DMS114 treated with DMSO at 0.1 percent for 48 hours (cell line): ENCODE measurements around the gene FAM131B.
A peak's percentile ranks its signal among the peaks of the same experiment; 100 is the strongest.

Experiments
- DNase-seq: peaks from one replicate; lab custom pipeline; 2025; ENCODE audit not compliant: unreplicated experiment; lab: John Stamatoyannopoulos, UW

Gene FAM131B

GRCh38 chr7:143325240-143325639, 37.3 kb downstream of the FAM131B start:
- DNase-seq = no peak

- no peak for DNase-seq
These were observed 38.9 kb downstream of the FAM131B start for GRCh38 chr7:143323653-143324052.

DNA sequence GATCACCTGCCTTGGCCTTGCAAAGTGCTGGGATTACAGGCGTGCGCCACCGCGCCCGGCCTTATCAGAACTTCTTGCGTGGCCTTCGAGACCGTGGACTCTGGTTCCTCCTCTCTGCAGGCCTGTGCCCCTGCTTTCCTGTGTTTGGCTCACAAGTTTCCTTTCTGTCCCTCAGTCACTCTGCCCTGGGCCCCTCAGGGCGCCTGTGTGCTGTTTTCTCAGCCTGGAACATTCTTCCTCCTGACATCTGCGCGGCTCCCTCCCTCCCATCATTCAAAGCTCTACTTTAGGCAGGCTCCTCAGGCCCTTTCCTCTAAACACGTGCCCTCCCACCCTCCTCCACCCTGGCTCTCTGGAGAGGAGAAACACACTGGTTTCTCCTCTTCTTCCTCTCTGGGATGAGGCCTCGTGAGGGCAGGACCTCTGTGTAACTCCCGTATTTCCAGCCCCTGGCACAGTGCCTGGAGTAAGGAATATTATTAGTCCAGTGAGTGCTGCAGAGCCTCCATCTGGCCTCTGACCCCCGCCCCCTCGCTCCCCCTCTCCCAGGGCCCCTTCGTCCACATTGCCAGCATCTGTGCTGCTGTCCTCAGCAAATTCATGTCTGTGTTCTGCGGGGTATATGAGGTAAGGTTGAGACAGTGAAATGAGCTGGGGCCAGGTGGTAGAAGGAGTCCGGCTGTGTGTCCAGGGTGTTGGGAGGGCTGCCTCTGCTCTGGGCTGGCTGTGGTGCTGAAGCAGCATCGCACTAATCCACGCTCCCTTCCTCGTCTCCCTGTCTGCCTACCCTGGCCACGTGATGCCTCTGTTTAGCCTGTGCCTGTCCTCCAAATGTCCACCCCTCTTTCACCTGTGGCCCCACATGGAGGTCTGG, 39.5 kb downstream of the FAM131B start:
- DNase-seq = no peak

DNA sequence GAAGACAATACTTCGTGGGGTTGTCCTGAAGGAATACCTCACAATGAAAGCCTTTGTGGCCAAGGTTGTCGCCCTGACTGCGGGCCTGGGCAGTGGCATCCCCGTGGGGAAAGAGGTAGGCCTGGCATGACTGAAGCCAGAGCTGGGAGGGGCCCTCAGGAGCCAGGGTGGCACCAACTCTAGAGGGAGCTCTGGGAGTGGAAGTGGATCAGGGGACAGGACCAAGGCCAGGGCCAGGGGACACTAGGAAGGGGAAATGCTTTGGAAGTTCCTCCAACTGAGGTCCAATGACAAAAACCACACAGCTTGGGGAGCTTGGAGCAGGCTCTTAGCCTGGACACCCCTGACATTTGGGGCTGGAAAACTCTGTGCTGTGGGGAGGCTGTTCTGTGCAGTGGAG, 40.8 kb downstream of the FAM131B start:
- no peak for DNase-seq

DNA sequence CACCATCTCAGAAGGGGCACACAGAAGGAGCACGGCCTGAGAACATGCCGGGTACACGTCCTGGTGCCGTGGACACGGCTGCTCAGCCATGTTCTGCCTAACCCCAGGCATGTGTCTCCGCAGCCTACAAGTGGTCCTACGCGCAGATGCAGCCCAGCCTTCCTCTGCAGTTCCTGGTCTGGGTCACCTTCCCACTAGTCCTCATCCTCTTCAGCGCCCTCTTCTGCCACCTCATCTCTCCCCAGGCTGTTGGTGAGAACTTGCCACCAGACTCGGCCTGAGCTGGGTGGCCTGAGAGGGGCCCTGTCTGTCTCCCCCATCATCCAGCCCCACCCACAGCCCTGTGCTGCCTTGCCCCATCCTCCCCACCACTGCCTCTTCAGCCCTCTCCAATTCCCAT, 41.3 kb downstream of the FAM131B start:
- no peak for DNase-seq

DNA sequence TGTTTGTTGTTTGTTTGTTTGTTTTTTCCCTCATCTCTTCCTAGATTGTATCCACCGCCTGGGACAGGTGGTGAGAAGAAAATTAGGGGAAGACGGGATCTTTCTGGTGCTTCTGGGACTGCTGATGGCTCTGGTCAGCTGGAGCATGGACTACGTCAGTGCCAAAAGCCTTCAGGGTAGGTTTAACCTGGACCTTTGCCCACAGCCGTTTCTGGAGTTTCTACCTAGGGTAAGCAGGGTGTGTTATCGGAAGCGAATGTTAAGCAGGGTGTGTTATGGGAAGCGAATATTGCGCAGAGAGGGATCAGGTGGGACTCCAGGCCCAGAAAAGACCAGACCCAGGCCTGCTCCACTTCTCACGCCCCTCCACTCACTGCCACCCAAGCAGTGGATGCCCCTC, 41.9 kb downstream of the FAM131B start:
- no peak for DNase-seq

GRCh38 chr7:143318661-143319060, 43.9 kb downstream of the FAM131B start:
- DNase-seq = no peak

DNA sequence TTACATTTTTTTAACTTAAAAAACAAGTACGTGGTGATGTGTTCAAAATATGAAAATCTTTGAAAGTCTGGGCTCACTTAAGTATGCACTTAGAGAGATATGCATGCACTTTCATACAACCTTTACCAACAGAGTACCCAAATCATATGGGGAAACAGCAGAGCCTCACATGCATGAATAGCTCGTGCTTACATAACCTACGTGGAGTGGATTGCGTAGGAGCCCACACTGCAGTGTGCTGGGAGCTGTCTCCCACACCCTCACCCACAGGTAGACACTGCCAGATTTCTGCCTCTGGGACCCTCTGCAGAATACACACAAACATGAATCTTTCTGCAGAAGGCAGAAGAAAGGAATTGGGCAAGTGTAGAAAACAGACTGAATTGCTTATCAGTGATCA, 46.0 kb downstream of the FAM131B start:
- no peak for DNase-seq

DNA sequence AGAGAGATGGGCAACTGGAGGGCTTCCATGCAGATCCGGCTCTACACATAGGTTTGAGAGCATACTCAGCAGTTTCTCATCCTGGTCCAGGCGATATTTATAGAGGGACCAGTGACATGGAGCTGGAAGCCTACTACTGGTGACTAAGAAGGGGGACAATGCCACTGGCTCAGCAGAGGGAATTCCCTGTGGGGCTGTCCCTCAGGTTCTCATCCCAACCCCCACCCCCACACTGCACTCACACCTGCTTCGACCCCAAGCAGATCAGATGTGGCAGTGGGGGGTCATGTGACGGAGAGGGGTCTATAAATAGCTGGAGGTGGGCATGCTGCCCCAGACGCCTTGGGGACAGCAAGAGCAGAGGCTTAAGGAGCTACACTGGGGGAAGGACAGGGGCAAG, 46.7 kb downstream of the FAM131B start, which contains the start of gene CLCN1:
Gene CLCN1 (plus strand): TSS at position 336 of the 400 bp plus-strand sequence. CDS start 102 bp downstream, outside the sequence.
- DNase-seq = no peak

DNA sequence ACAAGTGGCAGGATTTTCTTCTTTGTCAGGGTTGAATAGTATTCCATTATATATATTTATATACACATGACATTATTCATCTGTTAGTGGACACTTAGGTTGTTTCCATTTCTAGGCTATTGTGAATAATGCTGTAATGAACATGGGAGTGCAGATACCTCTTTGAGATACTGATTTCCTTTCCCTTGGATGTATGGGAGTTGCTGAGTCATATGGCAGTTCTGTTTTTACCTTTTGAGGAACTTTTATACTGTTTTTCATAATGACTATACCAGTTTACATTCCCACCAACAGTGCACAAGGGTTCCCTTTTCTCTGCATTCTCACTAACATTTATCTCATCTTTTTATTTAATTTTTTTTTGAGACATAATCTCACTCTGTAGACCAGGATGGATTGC, 48.4 kb downstream of the FAM131B start:
- no peak for DNase-seq

GRCh38 chr7:143308632-143309031, 53.9 kb downstream of the FAM131B start:
- DNase-seq = no peak

DNA sequence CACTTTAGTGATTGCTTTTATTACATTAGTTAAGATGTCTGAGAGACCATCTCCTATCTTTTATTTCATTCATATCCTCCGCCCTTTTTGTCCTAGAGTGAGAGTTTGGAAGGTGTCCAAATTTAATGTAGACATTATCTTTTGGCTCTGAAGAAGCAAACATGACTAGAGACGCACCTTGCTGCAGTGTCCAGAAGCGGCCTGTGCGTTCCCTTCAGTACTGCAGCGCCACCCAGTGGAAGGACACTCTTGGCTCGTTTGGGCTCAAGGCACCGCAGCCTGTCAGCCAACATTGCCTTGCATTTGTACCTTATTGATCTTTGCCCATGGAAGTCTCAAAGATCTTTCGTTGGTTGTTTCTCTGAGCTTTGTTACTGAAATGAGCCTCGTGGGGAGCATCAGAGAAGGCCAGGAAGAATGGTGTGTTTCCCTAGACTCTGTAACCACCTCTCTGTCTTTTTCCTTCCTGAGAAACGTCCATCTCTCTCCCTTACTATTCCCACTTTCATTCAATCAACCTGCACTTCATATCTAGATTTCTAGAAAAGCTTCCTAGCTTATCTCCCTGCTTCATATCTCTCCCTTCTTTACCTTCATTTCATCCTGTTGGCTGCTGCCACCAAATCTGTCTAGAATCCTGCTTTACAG, 57.0 kb downstream of the FAM131B start:
- DNase-seq = peak; percentile 14

DNA sequence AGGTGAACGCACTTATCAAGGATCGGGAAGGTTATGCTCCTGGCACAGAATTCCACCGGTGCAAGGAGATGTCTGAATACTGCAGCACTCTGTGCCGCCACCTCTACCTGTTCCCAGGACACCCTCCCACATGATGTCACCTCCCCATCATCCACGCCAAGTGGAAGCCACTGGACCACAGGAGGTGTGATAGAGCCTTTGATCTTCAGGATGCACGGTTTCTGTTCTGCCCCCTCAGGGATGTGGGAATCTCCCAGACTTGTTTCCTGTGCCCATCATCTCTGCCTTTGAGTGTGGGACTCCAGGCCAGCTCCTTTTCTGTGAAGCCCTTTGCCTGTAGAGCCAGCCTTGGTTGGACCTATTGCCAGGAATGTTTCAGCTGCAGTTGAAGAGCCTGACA, 57.6 kb downstream of the FAM131B start:
- no peak for DNase-seq

DNA sequence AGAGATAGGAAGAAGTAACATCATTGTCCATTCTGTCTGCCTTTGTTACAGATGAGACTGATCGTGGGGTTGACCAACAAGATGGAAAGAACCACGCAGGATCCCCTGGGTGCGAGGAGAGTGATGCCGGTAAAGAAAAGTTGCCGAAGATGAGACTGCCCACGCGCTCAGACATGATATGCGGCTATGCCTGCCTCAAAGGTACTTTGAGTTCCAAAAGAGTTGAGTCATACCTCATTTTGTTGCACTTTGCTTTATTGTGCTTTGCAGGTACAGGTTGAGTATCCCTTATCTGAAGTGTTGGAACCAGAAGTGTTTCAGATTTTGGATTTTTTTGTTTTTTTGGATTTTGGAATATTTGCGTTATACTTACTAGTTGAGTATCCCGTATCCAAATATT, 58.8 kb downstream of the FAM131B start:
- DNase-seq = no peak
